HTERT RPE-1 (cell line): ENCODE data around the gene NDUFC1.

Experiments
- in situ Hi-C: fragments of 300-500 bp; cut with MboI; formaldehyde crosslinking; loops from 4 replicates; pipeline ENCODE4 v1.14.3; 2020; ENCODE audit warnings: low sequenced_read_pairs

Gene NDUFC1

GRCh38 chr4:139253046-139253445 is 49.2 kb downstream of the NDUFC1 start:
- in situ Hi-C loops, result no loop called here

GRCh38 chr4:139247700-139248238 is 54.5 kb downstream of the NDUFC1 start:
- in situ Hi-C loops, result no loop called here

GRCh38 chr4:139247241-139247640 is 55.0 kb downstream of the NDUFC1 start:
- in situ Hi-C loops, result no loop called here

GRCh38 chr4:139246166-139246565 is 56.1 kb downstream of the NDUFC1 start:
- in situ Hi-C loops, result no loop called here

- in situ Hi-C loops, result no loop called here
Measured at GRCh38 chr4:139245590-139245989, 56.7 kb downstream of the NDUFC1 start.

- in situ Hi-C loops, result no loop called here
Measured at GRCh38 chr4:139243448-139244365, 58.6 kb downstream of the NDUFC1 start.

GRCh38 chr4:139242511-139243051 is 59.7 kb downstream of the NDUFC1 start:
- in situ Hi-C loops, result no loop called here

- in situ Hi-C loops, result no loop called here
Measured at GRCh38 chr4:139241784-139242151, 60.5 kb downstream of the NDUFC1 start.

- in situ Hi-C loops, result no loop called here
Measured at GRCh38 chr4:139241086-139241783, 61.0 kb downstream of the NDUFC1 start.
